ENCODE results near the gene MEI4.

GRCh38 chr6:77656999-77657764 lies 4.3 kb downstream of the MEI4 start:
- TF ChIP-seq, protein P1, sequence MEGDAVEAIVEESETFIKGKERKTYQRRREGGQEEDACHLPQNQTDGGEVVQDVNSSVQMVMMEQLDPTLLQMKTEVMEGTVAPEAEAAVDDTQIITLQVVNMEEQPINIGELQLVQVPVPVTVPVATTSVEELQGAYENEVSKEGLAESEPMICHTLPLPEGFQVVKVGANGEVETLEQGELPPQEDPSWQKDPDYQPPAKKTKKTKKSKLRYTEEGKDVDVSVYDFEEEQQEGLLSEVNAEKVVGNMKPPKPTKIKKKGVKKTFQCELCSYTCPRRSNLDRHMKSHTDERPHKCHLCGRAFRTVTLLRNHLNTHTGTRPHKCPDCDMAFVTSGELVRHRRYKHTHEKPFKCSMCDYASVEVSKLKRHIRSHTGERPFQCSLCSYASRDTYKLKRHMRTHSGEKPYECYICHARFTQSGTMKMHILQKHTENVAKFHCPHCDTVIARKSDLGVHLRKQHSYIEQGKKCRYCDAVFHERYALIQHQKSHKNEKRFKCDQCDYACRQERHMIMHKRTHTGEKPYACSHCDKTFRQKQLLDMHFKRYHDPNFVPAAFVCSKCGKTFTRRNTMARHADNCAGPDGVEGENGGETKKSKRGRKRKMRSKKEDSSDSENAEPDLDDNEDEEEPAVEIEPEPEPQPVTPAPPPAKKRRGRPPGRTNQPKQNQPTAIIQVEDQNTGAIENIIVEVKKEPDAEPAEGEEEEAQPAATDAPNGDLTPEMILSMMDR (IDR thresholded peaks at IDR 0.05), result no peak
- TF ChIP-seq POLR2A (IDR thresholded peaks at IDR 0.05), result no peak
